ENCODE results near the gene COL7A1.

- TF ChIP-seq CTCF (IDR thresholded peaks at IDR 0.05), result no peak
- no peak for TF ChIP-seq POLR2AphosphoS5 (IDR thresholded peaks at IDR 0.05)
- TF ChIP-seq POLR2A (IDR thresholded peaks at IDR 0.05), result no peak
These were observed 25.2 kb downstream of the COL7A1 start for GRCh38 chr3:48569808-48570450.
